Measurements from ENCODE around the gene FCN2. TPM values are rescaled to one million over a fixed set of nuclear protein-coding genes. Genes with fewer than 3 reads are reported as not detected.
A peak's percentile ranks its signal among the peaks of the same experiment; 100 is the strongest.

The FCN2 gene
- total RNA-seq, 1 donor: not detected

DNA sequence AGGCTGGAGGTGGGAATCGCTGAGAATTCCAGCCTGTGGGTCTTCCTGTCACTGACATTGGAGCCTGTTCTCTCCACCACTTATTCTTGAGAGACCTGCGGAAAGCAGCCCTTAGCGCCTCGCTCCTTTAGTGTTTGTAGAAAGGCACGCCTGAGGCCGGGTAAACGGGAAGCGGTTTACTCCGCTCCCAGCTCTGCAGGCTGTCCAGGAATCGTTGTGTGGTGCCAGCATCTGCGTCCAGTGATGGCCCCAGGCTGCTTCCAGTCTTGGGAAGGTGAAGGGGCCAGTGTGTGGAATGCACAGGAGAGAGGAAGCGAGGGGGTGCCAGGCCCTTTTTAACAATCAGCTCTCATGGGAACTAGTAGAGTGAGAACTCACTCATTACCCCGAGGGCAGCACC lies 44.6 kb upstream of the FCN2 start:
- Histone ChIP-seq H3K27ac (ENCODE audit: low read depth, low read length) (no peak overlapping the region), H2AFZ (ENCODE audit: low read length) (no peak overlapping the region), H3K79me2 (ENCODE audit: insufficient read depth, low read length) (no peaks in the 10 kb centered on the region), H3K27me3 (ENCODE audit: insufficient read depth, low read length) (no peaks in the 10 kb centered on the region), H3K9me3 (ENCODE audit: low read depth, low read length) (no peaks in the 10 kb centered on the region), H3K4me3 (ENCODE audit: insufficient read depth, low read length) (no peak overlapping the region), H3K4me2 (ENCODE audit: insufficient read depth, low read length) (no peak overlapping the region), H4K20me1 (ENCODE audit: insufficient read depth, low read length) (peaks cover 60% of the 10 kb centered on the region), H3K4me1 (ENCODE audit: insufficient read depth, low read length) (no peaks in the 10 kb centered on the region), H3K36me3 (ENCODE audit: insufficient read depth, low read length) (peaks cover 96% of the 10 kb centered on the region)
- DNase-seq (ENCODE audit: insufficient read length, low spot score, missing footprints): no peak
- TF ChIP-seq, protein P1, sequence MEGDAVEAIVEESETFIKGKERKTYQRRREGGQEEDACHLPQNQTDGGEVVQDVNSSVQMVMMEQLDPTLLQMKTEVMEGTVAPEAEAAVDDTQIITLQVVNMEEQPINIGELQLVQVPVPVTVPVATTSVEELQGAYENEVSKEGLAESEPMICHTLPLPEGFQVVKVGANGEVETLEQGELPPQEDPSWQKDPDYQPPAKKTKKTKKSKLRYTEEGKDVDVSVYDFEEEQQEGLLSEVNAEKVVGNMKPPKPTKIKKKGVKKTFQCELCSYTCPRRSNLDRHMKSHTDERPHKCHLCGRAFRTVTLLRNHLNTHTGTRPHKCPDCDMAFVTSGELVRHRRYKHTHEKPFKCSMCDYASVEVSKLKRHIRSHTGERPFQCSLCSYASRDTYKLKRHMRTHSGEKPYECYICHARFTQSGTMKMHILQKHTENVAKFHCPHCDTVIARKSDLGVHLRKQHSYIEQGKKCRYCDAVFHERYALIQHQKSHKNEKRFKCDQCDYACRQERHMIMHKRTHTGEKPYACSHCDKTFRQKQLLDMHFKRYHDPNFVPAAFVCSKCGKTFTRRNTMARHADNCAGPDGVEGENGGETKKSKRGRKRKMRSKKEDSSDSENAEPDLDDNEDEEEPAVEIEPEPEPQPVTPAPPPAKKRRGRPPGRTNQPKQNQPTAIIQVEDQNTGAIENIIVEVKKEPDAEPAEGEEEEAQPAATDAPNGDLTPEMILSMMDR (IDR thresholded peaks at IDR 0.05; ENCODE audit: extremely low read depth, low read depth, low read length): no peak

DNA sequence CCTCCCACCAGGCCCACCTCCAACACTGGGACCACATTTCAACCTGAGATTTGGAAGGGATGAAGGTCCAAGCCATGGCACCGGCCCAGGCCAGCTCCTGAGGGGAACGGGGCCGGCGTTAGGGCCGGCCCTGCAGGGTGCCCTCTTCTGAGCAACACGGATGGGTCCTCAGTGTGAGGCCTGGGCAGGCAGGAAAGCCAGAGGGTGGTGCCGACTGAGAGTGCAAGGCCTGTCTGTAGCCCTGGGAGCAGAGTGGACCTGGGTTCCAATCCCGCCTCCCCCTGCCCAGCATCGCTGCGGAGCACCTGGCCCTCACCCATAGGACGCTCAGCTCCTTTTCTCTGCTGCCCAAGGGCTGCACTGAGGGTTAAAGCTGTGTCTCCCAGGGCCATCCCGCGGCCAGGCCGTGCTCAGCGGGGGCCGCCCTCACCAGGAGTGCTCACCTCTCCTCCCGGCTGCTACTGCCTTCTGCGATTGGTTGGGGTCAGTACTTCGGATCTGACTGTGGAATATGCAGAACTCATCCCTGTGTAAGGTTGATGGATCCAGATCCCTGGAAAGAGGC lies 44.1 kb upstream of the FCN2 start:
- H3K4me2 ChIP-seq (ENCODE audit: insufficient read depth, low read length): no peak overlapping the region
- H3K9me3 ChIP-seq (ENCODE audit: low read depth, low read length): no peaks in the 10 kb centered on the region
- no peak for DNase-seq (ENCODE audit: insufficient read length, low spot score, missing footprints)
- H3K4me3 ChIP-seq (ENCODE audit: insufficient read depth, low read length): no peak overlapping the region
- no peaks in the 10 kb centered on the region for H3K79me2 ChIP-seq (ENCODE audit: insufficient read depth, low read length)
- TF ChIP-seq, protein P1 (IDR thresholded peaks at IDR 0.05; ENCODE audit: extremely low read depth, low read depth, low read length): no peak
- no peak overlapping the region for H3K27ac ChIP-seq (ENCODE audit: low read depth, low read length)
- peaks cover 95% of the 10 kb centered on the region for H3K36me3 ChIP-seq (ENCODE audit: insufficient read depth, low read length)
- no peak overlapping the region for H2AFZ ChIP-seq (ENCODE audit: low read length)
- H3K27me3 ChIP-seq (ENCODE audit: insufficient read depth, low read length): no peaks in the 10 kb centered on the region
- no peaks in the 10 kb centered on the region for H3K4me1 ChIP-seq (ENCODE audit: insufficient read depth, low read length)
- peaks cover 65% of the 10 kb centered on the region for H4K20me1 ChIP-seq (ENCODE audit: insufficient read depth, low read length)

DNA sequence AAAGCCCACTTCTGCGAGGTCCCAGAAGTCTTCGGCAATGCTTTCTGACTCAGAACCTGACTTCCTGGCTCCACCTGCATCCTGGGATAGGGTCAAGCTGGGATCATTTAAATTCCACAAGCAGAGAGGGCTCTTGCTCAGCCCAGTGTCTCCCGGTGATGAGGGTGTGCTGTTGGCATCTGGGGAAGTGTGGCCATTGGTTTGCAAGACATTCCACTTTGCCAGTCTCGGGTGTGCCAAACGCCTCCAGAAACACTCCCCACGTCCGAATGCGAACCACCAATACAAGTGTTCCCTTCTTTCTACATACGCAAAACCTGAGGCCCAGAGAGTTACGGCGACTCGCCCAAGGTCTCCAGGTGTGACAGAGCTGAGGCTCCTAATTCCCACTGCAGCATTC lies 43.1 kb upstream of the FCN2 start:
- H3K27me3 ChIP-seq (ENCODE audit: insufficient read depth, low read length): no peaks in the 10 kb centered on the region
- H3K4me3 ChIP-seq (ENCODE audit: insufficient read depth, low read length): no peak overlapping the region
- TF ChIP-seq, protein P1 (IDR thresholded peaks at IDR 0.05; ENCODE audit: extremely low read depth, low read depth, low read length): no peak
- H3K9me3 ChIP-seq (ENCODE audit: low read depth, low read length): no peaks in the 10 kb centered on the region
- H3K4me2 ChIP-seq (ENCODE audit: insufficient read depth, low read length): no peak overlapping the region
- H3K4me1 ChIP-seq (ENCODE audit: insufficient read depth, low read length): no peaks in the 10 kb centered on the region
- no peak overlapping the region for H3K27ac ChIP-seq (ENCODE audit: low read depth, low read length)
- H4K20me1 ChIP-seq (ENCODE audit: insufficient read depth, low read length): peaks cover 68% of the 10 kb centered on the region
- H3K79me2 ChIP-seq (ENCODE audit: insufficient read depth, low read length): no peaks in the 10 kb centered on the region
- peaks cover 97% of the 10 kb centered on the region for H3K36me3 ChIP-seq (ENCODE audit: insufficient read depth, low read length)
- no peak overlapping the region for H2AFZ ChIP-seq (ENCODE audit: low read length)
- peak; percentile 94 for DNase-seq (ENCODE audit: insufficient read length, low spot score, missing footprints)

DNA sequence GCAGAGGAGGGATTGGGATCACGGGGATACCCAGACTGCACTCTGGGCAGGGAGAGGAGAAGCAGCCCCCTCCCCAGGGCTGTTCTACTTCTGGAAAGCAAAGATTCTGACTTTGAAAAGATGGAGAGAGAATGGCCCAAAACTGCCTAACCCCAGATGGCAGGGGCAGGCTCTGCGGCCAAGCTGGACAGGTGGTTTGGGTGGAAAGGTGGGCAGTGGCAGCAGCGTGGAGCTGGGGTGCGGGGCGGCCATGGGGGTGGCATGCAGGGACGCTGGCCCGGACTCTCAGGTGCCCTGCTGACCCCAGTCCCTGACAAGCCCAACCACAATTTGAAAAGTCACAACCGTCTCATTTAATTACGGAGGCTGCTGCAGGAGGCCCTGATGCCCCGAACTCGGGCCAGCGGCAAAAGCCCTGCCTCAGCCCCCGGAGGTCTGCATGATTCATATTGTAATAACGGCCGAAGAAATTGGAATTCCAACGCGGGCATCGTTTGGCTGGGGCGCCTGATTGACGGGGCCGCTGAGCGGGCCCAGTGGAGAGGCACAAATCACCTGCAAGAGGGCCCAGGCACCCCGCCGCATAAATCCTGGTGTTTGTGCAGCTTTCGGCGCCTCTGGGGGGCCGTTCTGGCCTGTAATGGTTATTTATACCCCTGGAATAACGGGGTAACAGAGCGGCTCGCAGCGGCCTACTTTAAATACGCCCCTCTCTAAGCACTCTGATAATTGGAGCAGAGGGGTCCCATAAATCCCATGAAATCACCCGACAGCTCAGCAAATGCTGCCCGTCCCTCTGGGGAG lies 41.8 kb upstream of the FCN2 start:
- no peaks in the 10 kb centered on the region for H3K79me2 ChIP-seq (ENCODE audit: insufficient read depth, low read length)
- H3K4me2 ChIP-seq (ENCODE audit: insufficient read depth, low read length): no peak overlapping the region
- no peak overlapping the region for H3K27ac ChIP-seq (ENCODE audit: low read depth, low read length)
- no peaks in the 10 kb centered on the region for H3K4me1 ChIP-seq (ENCODE audit: insufficient read depth, low read length)
- no peak overlapping the region for H2AFZ ChIP-seq (ENCODE audit: low read length)
- H4K20me1 ChIP-seq (ENCODE audit: insufficient read depth, low read length): peaks cover 66% of the 10 kb centered on the region
- peaks cover 97% of the 10 kb centered on the region for H3K36me3 ChIP-seq (ENCODE audit: insufficient read depth, low read length)
- no peak overlapping the region for H3K4me3 ChIP-seq (ENCODE audit: insufficient read depth, low read length)
- DNase-seq (ENCODE audit: insufficient read length, low spot score, missing footprints): peak; percentile 73
- no peaks in the 10 kb centered on the region for H3K27me3 ChIP-seq (ENCODE audit: insufficient read depth, low read length)
- H3K9me3 ChIP-seq (ENCODE audit: low read depth, low read length): no peaks in the 10 kb centered on the region
- TF ChIP-seq, protein P1 (IDR thresholded peaks at IDR 0.05; ENCODE audit: extremely low read depth, low read depth, low read length): no peak

All from osteoblast (primary cell).